OCI-LY3 (cell line): Measurements from ENCODE around the gene TBC1D8.
A peak's percentile ranks its signal among the peaks of the same experiment; 100 is the strongest.

Experiments used
- H2AFZ ChIP-seq: fragments of 200-600, 300-600 bp; shearing (Covaris generic); 2 replicates; pipeline ENCODE4 v1.6.0; 2014; ENCODE audit warnings: antibody characterized with exemption, low read depth, low read length
- H3K27ac ChIP-seq: fragments of 200-600, 300-600 bp; sonication (generic); 2 replicates; pipeline ENCODE4 v1.5.1; 2014; ENCODE audit warnings: mild to moderate bottlenecking, low read length, moderate library complexity, mixed read lengths
- H3K27me3 ChIP-seq: fragments of 200-600, 300-600 bp; sonication (generic); 2 replicates; pipeline ENCODE4 v1.6.1; 2014; ENCODE audit warnings: low read depth, low read length, mixed read lengths
- H3K36me3 ChIP-seq: fragments of 200-600, 300-600 bp; sonication (generic); replicated peaks from 2 replicates; pipeline ENCODE3; 2014; ENCODE audit warnings: low read depth, low read length, mixed read lengths
- H3K4me1 ChIP-seq: fragments of 300-600, 200-600 bp; sonication (generic); 2 replicates; pipeline ENCODE4 v1.6.1; 2014; ENCODE audit warnings: low read length, mixed read lengths
- H3K4me2 ChIP-seq: fragments of 200-600, 300-600 bp; sonication (generic); 2 replicates; pipeline ENCODE4 v1.6.1; 2014; ENCODE audit warnings: low read length, mixed read lengths
- H3K4me3 ChIP-seq: fragments of 300-600, 200-600 bp; sonication (generic); 2 replicates; pipeline ENCODE4 v1.5.1; 2014; ENCODE audit warnings: antibody characterized with exemption, mild to moderate bottlenecking, low read length, moderate library complexity
- H3K79me2 ChIP-seq: fragments of 300-600, 200-600 bp; shearing (Covaris generic); 2 replicates; pipeline ENCODE4 v1.6.1; 2014; ENCODE audit warnings: mild to moderate bottlenecking, low read length, mixed read lengths
- H3K9ac ChIP-seq: fragments of 300-600, 200-600 bp; shearing (Covaris generic); 2 replicates; pipeline ENCODE4 v1.6.0; 2014; ENCODE audit warnings: mild to moderate bottlenecking, low read length, moderate library complexity
- H3K9me3 ChIP-seq: fragments of 200-600, 300-600 bp; shearing (Covaris generic); 2 replicates; pipeline ENCODE4 v1.6.1; 2014; ENCODE audit warnings: low read length, mixed read lengths; ENCODE audit not compliant: insufficient read depth
- H4K20me1 ChIP-seq: fragments of 200-600, 300-600 bp; sonication (generic); 2 replicates; pipeline ENCODE4 v1.6.1; 2016; ENCODE audit warnings: low read length, mixed read lengths; ENCODE audit not compliant: insufficient read depth
- EZH2phosphoT487 ChIP-seq: fragments of 200-600 bp; shearing (Covaris generic); IDR thresholded peaks from 2 replicates; pipeline ENCODE4 v1.6.1; 2018; ENCODE audit warnings: antibody characterized with exemption, mixed run types, low read depth
- TF ChIP-seq, protein P1 (sequence below): fragments of 200-600, 300-600 bp; sonication (generic); IDR thresholded peaks from 2 replicates; pipeline ENCODE4 v1.5.1; 2014; ENCODE audit warnings: antibody characterized with exemption, low read length, low read depth

The TBC1D8 gene

DNA sequence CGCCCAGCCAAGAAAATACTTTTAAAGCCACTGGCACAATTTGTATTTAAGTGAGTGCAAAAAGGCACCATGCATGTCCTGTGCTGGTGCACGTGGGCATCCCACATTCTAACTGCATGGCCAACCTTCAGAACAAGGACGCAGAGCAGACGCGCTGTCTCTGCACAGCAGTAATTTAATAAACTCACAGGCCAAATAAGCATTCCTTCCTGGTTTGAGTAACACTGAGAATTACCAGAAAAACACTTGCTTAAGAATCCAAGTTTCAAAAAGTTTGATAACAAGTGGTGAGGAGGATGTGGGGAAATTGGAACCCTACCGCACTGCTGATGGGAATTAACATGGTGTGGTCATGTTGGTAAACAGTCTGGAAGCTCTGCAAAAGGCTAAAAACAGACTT, 110.4 kb downstream of the TBC1D8 start:
- peaks cover 10% of the 10 kb centered on the region; the same call in 1 of the 2 replicates for H3K27me3 ChIP-seq
- no peak overlapping the region for H3K4me2 ChIP-seq
- H2AFZ ChIP-seq = no peak overlapping the region
- no peak overlapping the region for H3K9ac ChIP-seq
- H4K20me1 ChIP-seq = no peaks in the 10 kb centered on the region
- no peak overlapping the region for H3K27ac ChIP-seq
- H3K4me3 ChIP-seq = no peak overlapping the region
- H3K36me3 ChIP-seq = no peaks in the 10 kb centered on the region
- no peaks in the 10 kb centered on the region for H3K9me3 ChIP-seq
- H3K4me1 ChIP-seq = peaks cover 18% of the 10 kb centered on the region
- no peaks in the 10 kb centered on the region for H3K79me2 ChIP-seq
- TF ChIP-seq, protein P1, sequence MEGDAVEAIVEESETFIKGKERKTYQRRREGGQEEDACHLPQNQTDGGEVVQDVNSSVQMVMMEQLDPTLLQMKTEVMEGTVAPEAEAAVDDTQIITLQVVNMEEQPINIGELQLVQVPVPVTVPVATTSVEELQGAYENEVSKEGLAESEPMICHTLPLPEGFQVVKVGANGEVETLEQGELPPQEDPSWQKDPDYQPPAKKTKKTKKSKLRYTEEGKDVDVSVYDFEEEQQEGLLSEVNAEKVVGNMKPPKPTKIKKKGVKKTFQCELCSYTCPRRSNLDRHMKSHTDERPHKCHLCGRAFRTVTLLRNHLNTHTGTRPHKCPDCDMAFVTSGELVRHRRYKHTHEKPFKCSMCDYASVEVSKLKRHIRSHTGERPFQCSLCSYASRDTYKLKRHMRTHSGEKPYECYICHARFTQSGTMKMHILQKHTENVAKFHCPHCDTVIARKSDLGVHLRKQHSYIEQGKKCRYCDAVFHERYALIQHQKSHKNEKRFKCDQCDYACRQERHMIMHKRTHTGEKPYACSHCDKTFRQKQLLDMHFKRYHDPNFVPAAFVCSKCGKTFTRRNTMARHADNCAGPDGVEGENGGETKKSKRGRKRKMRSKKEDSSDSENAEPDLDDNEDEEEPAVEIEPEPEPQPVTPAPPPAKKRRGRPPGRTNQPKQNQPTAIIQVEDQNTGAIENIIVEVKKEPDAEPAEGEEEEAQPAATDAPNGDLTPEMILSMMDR = no peak
- TF ChIP-seq EZH2phosphoT487 = no peak

DNA sequence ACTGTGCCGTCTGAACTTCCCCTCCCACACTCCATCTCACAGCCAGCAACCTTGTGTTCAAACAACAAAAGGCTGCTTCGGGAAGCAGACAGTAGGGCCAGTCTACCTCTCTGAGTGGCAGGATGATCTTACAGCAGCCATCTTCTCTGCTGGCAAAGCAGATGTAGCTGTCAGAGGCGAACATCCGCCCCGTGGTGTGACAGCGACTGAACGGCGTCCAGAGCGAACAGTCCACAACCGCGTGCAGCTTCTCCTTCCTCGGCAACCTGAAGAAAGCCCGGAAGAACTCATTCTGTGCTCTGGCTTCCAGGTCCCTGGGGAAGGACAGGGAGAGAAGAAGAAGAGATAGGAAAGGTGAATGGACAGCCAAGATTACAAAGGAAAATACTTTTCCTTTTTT, 111.1 kb downstream of the TBC1D8 start:
- Histone ChIP-seq H3K27ac (no peak overlapping the region), H3K4me1 (peaks cover 18% of the 10 kb centered on the region), H3K36me3 (no peaks in the 10 kb centered on the region), H3K9ac (no peak overlapping the region), H4K20me1 (no peaks in the 10 kb centered on the region), H3K27me3 (peaks cover 10% of the 10 kb centered on the region; the same call in 1 of the 2 replicates), H3K79me2 (no peaks in the 10 kb centered on the region), H2AFZ (no peak overlapping the region), H3K4me2 (no peak overlapping the region), H3K9me3 (no peaks in the 10 kb centered on the region), H3K4me3 (no peak overlapping the region)
- TF ChIP-seq, protein P1 = no peak
- no peak for TF ChIP-seq EZH2phosphoT487

DNA sequence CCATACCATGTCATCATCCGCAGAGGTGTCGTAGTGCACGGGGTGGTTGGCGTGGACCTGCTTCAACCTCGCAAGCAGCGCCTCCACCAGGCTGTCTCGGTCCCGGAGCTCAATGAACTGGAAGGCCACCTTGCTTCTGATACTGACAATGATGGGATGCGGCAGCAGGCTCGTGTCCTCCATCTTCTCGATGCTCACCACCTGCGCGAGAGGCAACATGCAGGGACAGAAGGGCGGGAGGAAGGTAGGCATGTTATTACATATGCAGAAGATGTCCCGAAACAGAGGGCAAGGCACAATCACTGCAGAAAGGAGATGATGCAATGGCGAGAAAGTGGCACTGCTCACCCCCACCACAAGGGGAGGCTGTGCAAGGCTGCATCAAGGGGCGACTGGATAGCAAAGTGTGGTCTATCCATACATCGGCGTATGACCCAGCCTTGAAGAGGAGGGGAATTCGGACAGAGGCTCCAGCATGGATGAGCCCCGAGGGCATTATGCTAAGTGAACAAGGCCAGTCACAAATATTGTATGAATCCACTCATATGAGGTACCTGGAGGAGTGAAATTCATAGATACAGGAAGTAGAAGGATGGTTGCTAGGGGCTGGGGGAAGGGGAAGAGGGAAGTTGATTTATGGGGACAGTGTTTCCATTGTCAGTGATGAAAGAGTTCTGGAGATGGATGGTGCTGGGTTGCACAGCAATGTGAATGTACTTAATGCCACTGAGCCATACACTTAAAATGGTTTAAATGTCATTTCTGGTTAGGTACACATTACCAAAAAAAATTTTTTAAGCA, 112.5 kb downstream of the TBC1D8 start:
- no peak overlapping the region for H3K4me3 ChIP-seq
- no peak overlapping the region for H3K4me2 ChIP-seq
- H3K4me1 ChIP-seq = peaks cover 11% of the 10 kb centered on the region
- TF ChIP-seq, protein P1 = peak; percentile 57
- no peak for TF ChIP-seq EZH2phosphoT487
- peaks cover 10% of the 10 kb centered on the region; the same call in 1 of the 2 replicates for H3K27me3 ChIP-seq
- no peaks in the 10 kb centered on the region for H3K36me3 ChIP-seq
- H2AFZ ChIP-seq = no peak overlapping the region
- no peaks in the 10 kb centered on the region for H3K9me3 ChIP-seq
- no peak overlapping the region for H3K27ac ChIP-seq
- no peaks in the 10 kb centered on the region for H4K20me1 ChIP-seq
- H3K9ac ChIP-seq = no peak overlapping the region
- H3K79me2 ChIP-seq = no peaks in the 10 kb centered on the region

DNA sequence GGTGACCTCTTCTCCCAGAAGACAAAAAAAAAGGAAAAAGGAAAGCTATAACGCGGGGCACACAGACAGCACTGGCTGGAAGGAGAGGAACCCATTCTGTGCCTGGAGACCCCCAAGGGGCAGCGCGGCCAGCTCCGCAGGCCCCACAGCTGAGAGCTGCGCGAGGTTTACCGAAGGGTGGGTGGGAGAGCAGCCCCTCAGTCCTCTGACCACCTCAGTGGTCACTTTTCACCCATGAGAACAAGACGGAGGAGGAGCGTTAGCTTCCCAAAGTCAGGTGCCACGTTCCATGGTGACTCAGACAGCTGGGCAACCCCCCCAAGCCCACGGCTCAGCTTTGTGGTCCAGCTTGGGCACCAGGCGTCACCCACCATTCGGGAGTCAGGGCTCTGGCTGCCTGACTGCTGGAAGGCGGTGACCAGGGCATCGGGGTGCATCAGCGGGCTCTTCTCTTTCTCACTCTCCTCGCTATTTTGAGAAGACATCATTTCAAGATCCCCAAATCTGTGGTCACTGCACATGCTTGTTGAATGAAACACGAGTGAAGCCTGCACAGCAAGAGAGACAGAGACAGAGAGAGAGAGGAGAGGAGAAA, 113.9 kb downstream of the TBC1D8 start:
- H3K4me1 ChIP-seq = peaks cover 7% of the 10 kb centered on the region
- 0 out of 2 replicates have a peak, but pooled peaks cover 3% of the 10 kb centered on the region for H3K27me3 ChIP-seq
- no peak overlapping the region for H3K4me3 ChIP-seq
- H2AFZ ChIP-seq = no peak overlapping the region
- no peaks in the 10 kb centered on the region for H3K36me3 ChIP-seq
- no peak for TF ChIP-seq EZH2phosphoT487
- TF ChIP-seq, protein P1 = no peak
- no peak overlapping the region for H3K4me2 ChIP-seq
- no peaks in the 10 kb centered on the region for H4K20me1 ChIP-seq
- H3K9ac ChIP-seq = no peak overlapping the region
- no peaks in the 10 kb centered on the region for H3K9me3 ChIP-seq
- H3K27ac ChIP-seq = no peak overlapping the region
- no peaks in the 10 kb centered on the region for H3K79me2 ChIP-seq
